Neural cell (in vitro differentiated cells): ENCODE results near the gene CCDC127. TPM values are rescaled to one million over a fixed set of nuclear protein-coding genes. Genes with fewer than 3 reads are reported as not detected.

Experiments used
- H2AFZ ChIP-seq: fragments of 200-600, 300-800 bp; sonication (generic), shearing (Covaris generic); 2 replicates; pipeline ENCODE4 v1.6.0; 2014; ENCODE audit warnings: low read depth, mild to moderate bottlenecking, antibody characterized with exemption, low read length, moderate library complexity
- H3F3A ChIP-seq: fragments of 200-600 bp; shearing (Covaris generic); 2 replicates; pipeline ENCODE4 v1.6.1; 2016; ENCODE audit warnings: mild to moderate bottlenecking, moderate library complexity, mixed read lengths, antibody characterized with exemption, low read length; ENCODE audit not compliant: insufficient read depth, poor library complexity, severe bottlenecking
- H3K27ac ChIP-seq: fragments of 200-600, 300-800 bp; sonication (generic), shearing (Covaris generic); 2 replicates; pipeline ENCODE4 v1.5.1; 2014; ENCODE audit warnings: mild to moderate bottlenecking, low read length, moderate library complexity
- H3K27me3 ChIP-seq: fragments of 300-800, 200-600 bp; sonication (generic), shearing (Covaris generic); 2 replicates; pipeline ENCODE4 v1.6.0; 2014; ENCODE audit warnings: mild to moderate bottlenecking, low read depth, low read length, moderate library complexity; ENCODE audit not compliant: insufficient read depth
- H3K36me3 ChIP-seq: fragments of 300-800, 200-600 bp; sonication (generic), shearing (Covaris generic); 2 replicates; pipeline ENCODE4 v1.5.1; 2014; ENCODE audit warnings: mild to moderate bottlenecking, antibody characterized with exemption, low read length, moderate library complexity; ENCODE audit not compliant: insufficient read depth
- H3K4me2 ChIP-seq: fragments of 300-800, 200-600 bp; sonication (generic), shearing (Covaris generic); 2 replicates; pipeline ENCODE4 v1.6.0; 2014; ENCODE audit warnings: mild to moderate bottlenecking, low read length
- H3K4me3 ChIP-seq: fragments of 300-800, 200-600 bp; sonication (generic), shearing (Covaris generic); 2 replicates; pipeline ENCODE4 v1.5.1; 2014; ENCODE audit warnings: mild to moderate bottlenecking, low read length, moderate library complexity
- H3K79me2 ChIP-seq: fragments of 200-600 bp; shearing (Covaris generic); replicated peaks from 2 replicates; pipeline ENCODE4 v1.6.0; 2014; ENCODE audit warnings: mild to moderate bottlenecking, low read length, moderate library complexity; ENCODE audit not compliant: insufficient read depth
- H3K9ac ChIP-seq: fragments of 300-800, 200-600 bp; sonication (generic), shearing (Covaris generic); 2 replicates; pipeline ENCODE4 v1.6.1; 2016; ENCODE audit warnings: mild to moderate bottlenecking, low read length, mixed read lengths
- H3K9me2 ChIP-seq: fragments of 200-600 bp; shearing (Covaris generic); 2 replicates; pipeline ENCODE4 v1.6.1; 2016; ENCODE audit warnings: mild to moderate bottlenecking, low read length, mixed read lengths; ENCODE audit not compliant: insufficient read depth
- H3K9me3 ChIP-seq: fragments of 200-600, 300-800 bp; sonication (generic), shearing (Covaris generic); 2 replicates; pipeline ENCODE4 v1.6.1; 2016; ENCODE audit warnings: mild to moderate bottlenecking, mixed run types, low read length, moderate library complexity, mixed read lengths
- H4K20me1 ChIP-seq: fragments of 200-600 bp; shearing (Covaris generic); 2 replicates; pipeline ENCODE4 v1.6.1; 2016; ENCODE audit warnings: mild to moderate bottlenecking, mixed run types; ENCODE audit not compliant: insufficient read depth
- CTCF ChIP-seq: fragments of 450-650 bp; IDR thresholded peaks from 2 replicates; pipeline ENCODE4 v1.5.1; 2014; ENCODE audit warnings: antibody characterized with exemption, mild to moderate bottlenecking, moderate library complexity; ENCODE audit not compliant: poor library complexity, severe bottlenecking
- EP300 ChIP-seq: fragments of 450-650 bp; conservative IDR thresholded peaks from 2 replicates; pipeline ENCODE4 v1.6.1; 2014; ENCODE audit warnings: antibody characterized with exemption, mild to moderate bottlenecking, moderate library complexity; ENCODE audit not compliant: poor library complexity, severe bottlenecking
- EZH2 ChIP-seq: fragments of 200-600, 300-800 bp; shearing (Covaris generic), sonication (generic); IDR thresholded peaks from 2 replicates; pipeline ENCODE4 v1.6.1; 2014; ENCODE audit warnings: antibody characterized with exemption, low read length, borderline replicate concordance, mild to moderate bottlenecking; ENCODE audit not compliant: insufficient read depth, poor library complexity, severe bottlenecking
- MXI1 ChIP-seq: fragments of 450-650 bp; conservative IDR thresholded peaks from 2 replicates; pipeline ENCODE4 v1.6.1; 2014; ENCODE audit warnings: antibody characterized with exemption, mild to moderate bottlenecking; ENCODE audit not compliant: poor library complexity, severe bottlenecking
- POLR2AphosphoS5 ChIP-seq: IDR thresholded peaks from 2 replicates; pipeline ENCODE4 v1.6.1; 2012
- RAD21 ChIP-seq: fragments of 450-650 bp; conservative IDR thresholded peaks from 2 replicates; pipeline ENCODE4 v1.6.1; 2014; ENCODE audit warnings: antibody characterized with exemption, mild to moderate bottlenecking, moderate library complexity
- REST ChIP-seq: IDR thresholded peaks from 2 replicates; pipeline ENCODE4 v1.6.1; 2012; ENCODE audit warnings: borderline replicate concordance
- SMC3 ChIP-seq: fragments of 450-650 bp; conservative IDR thresholded peaks from 2 replicates; pipeline ENCODE4 v1.6.1; 2014; ENCODE audit warnings: antibody characterized with exemption, mild to moderate bottlenecking, moderate library complexity; ENCODE audit not compliant: poor library complexity
- TAF1 ChIP-seq: IDR thresholded peaks from 2 replicates; pipeline ENCODE4 v1.6.1; 2012; ENCODE audit warnings: low read depth
- polyA plus RNA-seq: library from polyadenylated mRNA; depleted of rRNA; stranded (reverse); fragments of >200 nt; gene quantifications from 2 replicates; pipeline ENCODE4 v1.2.3, GENCODE V29; 2014

CCDC127 gene
- polyA plus RNA-seq, 1 donor from 2014 or later: 5.4 TPM

- Histone ChIP-seq H3K36me3 (no peaks in the 10 kb centered on the region), H3F3A (no peaks in the 10 kb centered on the region), H3K9me3 (no peaks in the 10 kb centered on the region), H3K79me2 (no peaks in the 10 kb centered on the region), H3K9me2 (no peaks in the 10 kb centered on the region), H3K4me3 (no peak overlapping the region), H4K20me1 (no peaks in the 10 kb centered on the region), H3K27ac (no peak overlapping the region), H3K27me3 (no peaks in the 10 kb centered on the region), H2AFZ (no peak overlapping the region), H3K9ac (no peak overlapping the region), H3K4me2 (no peak overlapping the region)
- no peak for TF ChIP-seq MXI1
- no peak for TF ChIP-seq EZH2
- no peak for TF ChIP-seq SMC3
- TF ChIP-seq TAF1: no peak
- no peak for TF ChIP-seq RAD21
Observed at GRCh38 chr5:176296-176823, 41.6 kb downstream of the CCDC127 start.

- Histone ChIP-seq H3K79me2 (no peaks in the 10 kb centered on the region), H3K4me2 (no peak overlapping the region), H3K36me3 (no peaks in the 10 kb centered on the region), H3K9me2 (no peaks in the 10 kb centered on the region), H2AFZ (no peak overlapping the region), H3K27me3 (no peaks in the 10 kb centered on the region), H3F3A (no peaks in the 10 kb centered on the region), H3K9ac (no peak overlapping the region), H4K20me1 (no peaks in the 10 kb centered on the region), H3K27ac (no peak overlapping the region), H3K9me3 (no peaks in the 10 kb centered on the region), H3K4me3 (no peak overlapping the region)
- TF ChIP-seq RAD21: no peak
Observed at GRCh38 chr5:174876-175465, 43.0 kb downstream of the CCDC127 start.

GRCh38 chr5:174291-174600, 43.7 kb downstream of the CCDC127 start:
- H3K79me2 ChIP-seq: no peaks in the 10 kb centered on the region
- no peaks in the 10 kb centered on the region for H3K27me3 ChIP-seq
- no peak overlapping the region for H3K4me2 ChIP-seq
- no peak overlapping the region for H3K9ac ChIP-seq
- TF ChIP-seq MXI1 (no peak), EP300 (no peak), REST (no peak), CTCF (no peak), EZH2 (no peak), RAD21 (no peak), POLR2AphosphoS5 (no peak), TAF1 (no peak), SMC3 (no peak)
- no peaks in the 10 kb centered on the region for H4K20me1 ChIP-seq
- H3K4me3 ChIP-seq: no peak overlapping the region
- H3K9me2 ChIP-seq: no peaks in the 10 kb centered on the region
- no peaks in the 10 kb centered on the region for H3F3A ChIP-seq
- H3K36me3 ChIP-seq: no peaks in the 10 kb centered on the region
- H2AFZ ChIP-seq: no peak overlapping the region
- H3K27ac ChIP-seq: no peak overlapping the region
- H3K9me3 ChIP-seq: no peaks in the 10 kb centered on the region
